Liver (tissue), 3 donors: ENCODE measurements around the gene SARM1.

Experiments used
- CTCF ChIP-seq: fragments of 150-350 bp; IDR thresholded peaks from 2 replicates; pipeline ENCODE4 v1.5.1; 2017; ENCODE audit warnings: improper control_type of control experiment, low read depth, low read length; ENCODE audit not compliant: missing input control
- EGR1 ChIP-seq, 2 donors: IDR thresholded peaks; 2 replicates each; pipeline ENCODE4 v1.6.1; 2016 to 2018; ENCODE audit warnings: antibody characterized with exemption in 2 of 2, low read depth in 2 of 2
- RAD21 ChIP-seq, 2 donors: IDR thresholded peaks; 2 replicates each; pipeline ENCODE4 v1.6.1; 2016; ENCODE audit warnings: antibody characterized with exemption in 2 of 2, mild to moderate bottlenecking in 2 of 2
- REST ChIP-seq: IDR thresholded peaks from 2 replicates; pipeline ENCODE4 v1.6.1; 2016; ENCODE audit warnings: antibody characterized with exemption, mild to moderate bottlenecking
- RXRA ChIP-seq, 2 donors: IDR thresholded peaks; 2 replicates each; pipeline ENCODE4 v1.6.1; 2017 to 2018; ENCODE audit warnings: antibody characterized with exemption in 2 of 2, mild to moderate bottlenecking in 1 of 2
- SP1 ChIP-seq: IDR thresholded peaks from 2 replicates; pipeline ENCODE4 v1.6.1; 2018; ENCODE audit warnings: antibody characterized with exemption, mild to moderate bottlenecking
- YY1 ChIP-seq: IDR thresholded peaks from 2 replicates; pipeline ENCODE4 v1.6.1; 2016; ENCODE audit warnings: antibody characterized with exemption, mild to moderate bottlenecking
- ZBTB33 ChIP-seq: IDR thresholded peaks from 2 replicates; pipeline ENCODE4 v1.6.1; 2016; ENCODE audit warnings: antibody characterized with exemption
- donor health status: healthy.
- donor health status: healthy.

DNA sequence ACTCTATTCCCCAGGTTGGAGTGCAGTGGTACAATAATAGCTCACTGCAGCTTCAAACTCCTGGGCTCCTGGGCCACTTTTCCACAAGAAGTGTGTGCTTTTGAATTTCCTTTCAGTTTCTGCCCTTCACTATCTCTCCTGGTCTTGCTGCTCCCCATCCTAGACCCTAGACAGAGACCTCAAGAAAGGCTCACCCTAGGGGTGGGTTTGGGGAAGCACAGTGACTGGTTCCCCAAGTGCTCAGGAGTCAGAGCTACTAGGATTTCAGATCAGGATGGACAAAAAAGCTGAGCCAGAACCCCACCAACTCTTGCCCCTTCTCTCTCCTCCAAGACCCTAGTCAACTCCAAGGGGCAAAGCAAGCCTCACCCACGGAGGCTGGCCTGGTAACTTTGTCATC, 4.9 kb upstream of the SARM1 start:
- TF ChIP-seq CTCF = peak; percentile 10
- no peak for TF ChIP-seq RXRA (IDR thresholded peaks at IDR 0.05)
- TF ChIP-seq EGR1 (IDR thresholded peaks at IDR 0.05; ENCODE audit: low read depth in 2 of 2) = no peak
- no peak for TF ChIP-seq REST
- no peak for TF ChIP-seq YY1
- no peak for TF ChIP-seq ZBTB33
- no peak for TF ChIP-seq SP1
- no peak for TF ChIP-seq RAD21 (IDR thresholded peaks at IDR 0.05)
